ENCODE measurements around the gene PIM3. TPM values are rescaled to one million over a fixed set of nuclear protein-coding genes. Genes with fewer than 3 reads are reported as not detected.

Gene PIM3
- total and polyA plus RNA-seq, 2 of the 8 experiments (the other 6 are each of a cell fraction or from before 2014, with no cell fraction given): 22.6 to 30.0 TPM

DNA sequence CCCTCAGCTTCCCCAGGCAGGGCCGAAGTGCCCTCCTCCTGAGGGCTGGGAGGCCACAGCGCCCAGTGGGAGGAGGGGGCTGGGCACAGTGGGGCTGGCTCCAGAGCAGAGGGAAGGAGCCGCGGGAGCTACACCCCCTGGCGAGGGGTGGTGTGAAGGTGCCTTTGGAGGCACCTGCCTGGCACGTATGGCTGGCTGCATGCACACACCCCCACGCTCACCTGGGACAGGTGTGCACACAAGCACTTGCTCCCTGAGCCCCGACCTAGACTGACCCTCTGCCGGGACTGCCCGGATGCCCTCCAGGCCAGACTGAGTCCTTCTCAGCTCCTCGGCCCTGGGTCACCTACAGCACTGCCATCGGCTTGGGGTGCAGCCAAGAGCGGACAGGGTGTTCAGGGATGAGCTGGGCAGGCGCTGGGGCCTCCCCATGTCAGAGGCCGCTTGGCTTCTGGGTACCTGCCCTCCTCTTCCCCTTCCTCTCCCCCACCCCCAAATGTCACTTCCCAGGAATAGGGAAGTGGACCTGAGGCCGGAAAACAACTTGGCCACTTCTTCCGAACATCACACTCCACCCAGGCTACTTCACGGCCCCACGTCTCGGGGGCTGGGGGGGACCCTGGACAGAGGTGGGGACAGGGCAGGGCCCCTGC is 7.4 kb upstream of the PIM3 start (continued):
- TF ChIP-seq ATF2 (IDR thresholded peaks at IDR 0.05; ENCODE audit: low read length) (no peak), TBP (IDR thresholded peaks at IDR 0.05; ENCODE audit: low read depth, low read length) (no peak)

Measured in H1 (cell line).